HT-29 (cell line): ENCODE results near the gene BHLHE40. TPM values are rescaled to one million over a fixed set of nuclear protein-coding genes. Genes with fewer than 3 reads are reported as not detected.

Source experiments
- DNase-seq: peaks from one replicate; pipeline ENCODE4 v3.0.0-alpha.2; 2015; ENCODE audit warnings: low spot score
- total RNA-seq: library from RNA; depleted of rRNA; stranded (reverse); fragments of >200 nt; shearing (Covaris generic); gene quantifications from 2 replicates; pipeline ENCODE4 v1.2.3, GENCODE V29; 2014; rRNA removed

The BHLHE40 gene
- total RNA-seq, 1 experiment from 2014 or later: 26.1 TPM

- DNase-seq: no peak
These were observed 40.4 kb downstream of the BHLHE40 start for GRCh38 chr3:5019411-5020241.

- no peak for DNase-seq
These were observed 41.0 kb downstream of the BHLHE40 start for GRCh38 chr3:5020242-5020722.

- no peak for DNase-seq
These were observed 42.2 kb downstream of the BHLHE40 start for GRCh38 chr3:5021116-5022092.

- DNase-seq: no peak
These were observed 43.1 kb downstream of the BHLHE40 start for GRCh38 chr3:5022187-5022965.

GRCh38 chr3:5022966-5023776 is 43.9 kb downstream of the BHLHE40 start:
- DNase-seq: no peak

- no peak for DNase-seq
These were observed 44.6 kb downstream of the BHLHE40 start for GRCh38 chr3:5023777-5024346.

GRCh38 chr3:5026046-5026362 is 46.8 kb downstream of the BHLHE40 start:
- DNase-seq: no peak

DNA sequence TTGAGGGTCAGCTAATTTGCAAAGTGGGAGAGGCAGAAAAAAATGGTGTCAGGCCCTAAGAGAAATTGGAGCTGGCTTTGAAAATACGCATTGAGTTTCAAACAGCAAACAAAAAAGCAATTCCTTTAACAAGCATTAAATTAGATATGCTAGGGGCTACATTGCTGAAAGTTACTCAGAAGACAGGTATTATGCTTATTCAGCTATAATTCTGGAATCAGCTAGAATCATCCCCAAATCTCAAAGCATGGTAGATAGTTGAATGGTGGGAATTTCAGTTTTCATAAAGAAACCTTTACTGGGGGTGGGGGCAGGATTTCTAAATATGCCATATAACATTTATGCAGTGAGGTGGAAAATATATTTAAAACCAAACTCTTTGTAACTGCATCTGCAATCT is 50.5 kb downstream of the BHLHE40 start:
- no peak for DNase-seq

DNA sequence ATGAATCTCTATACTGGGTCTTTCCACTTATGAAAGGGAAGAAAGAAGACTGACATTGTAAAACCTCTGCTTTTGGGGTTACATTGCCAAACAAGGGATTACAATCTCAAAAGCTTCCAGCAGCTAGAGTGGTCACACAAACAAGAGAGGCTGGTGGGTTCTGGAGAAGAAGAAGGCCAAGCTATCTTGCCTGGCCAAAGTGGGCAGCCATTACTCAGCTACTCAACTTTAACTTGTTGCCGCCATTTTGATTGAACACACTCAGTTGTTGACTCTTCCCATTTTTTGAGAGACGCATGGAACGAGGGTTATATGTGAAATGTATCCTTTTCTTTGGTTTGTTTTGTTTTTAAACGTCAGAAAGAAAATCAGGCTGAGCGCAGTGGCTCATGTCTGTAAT is 50.9 kb downstream of the BHLHE40 start:
- no peak for DNase-seq

GRCh38 chr3:5032844-5033243 is 53.6 kb downstream of the BHLHE40 start:
- DNase-seq: no peak

Other genes starting within 250 kb of the BHLHE40 start
- 17.5 and 18.3 TPM in 2 replicates for gene ARL8B, start 142.9 kb downstream of the BHLHE40 start, total RNA-seq
- gene EDEM1, start 208.3 kb downstream of the BHLHE40 start, total RNA-seq: 35.8 and 36.0 TPM in 2 replicates